Vagina (tissue), 2 donors: Measurements from ENCODE around the gene ALKBH6.

ENCODE experiments used
- CTCF ChIP-seq, 3 experiments: fragments of 450-650 bp in 2 of 3; fragments of 200-600 bp in 1 of 3; sonication (generic) in 1 of 3; IDR thresholded peaks; one replicate each; pipeline ENCODE4 v1.5.1; 2017 to 2019; ENCODE audit warnings: antibody characterized with exemption in 3 of 3, mild to moderate bottlenecking in 2 of 3, moderate library complexity in 2 of 3
- POLR2AphosphoS5 ChIP-seq, 2 donors: sonication (generic); formaldehyde crosslinking; IDR thresholded peaks; one replicate each; pipeline ENCODE4 v1.9.0; 2017; ENCODE audit warnings: antibody characterized with exemption in 2 of 2, mild to moderate bottlenecking in 2 of 2, low read depth in 1 of 2; ENCODE audit not compliant: insufficient read depth in 1 of 2

- TF ChIP-seq CTCF (IDR thresholded peaks at IDR 0.05), result no peak
- no peak for TF ChIP-seq POLR2AphosphoS5 (IDR thresholded peaks at IDR 0.05; ENCODE audit: insufficient read depth in 1 of 2, low read depth in 1 of 2)
These were observed 22.1 kb downstream of the ALKBH6 start for GRCh38 chr19:35991731-35992450.
